ENCODE data around the gene TM9SF2. TPM values are rescaled to one million over a fixed set of nuclear protein-coding genes. Genes with fewer than 3 reads are reported as not detected.

TM9SF2 gene
- total RNA-seq, 1 donor from 2014 or later, result 118 TPM

DNA sequence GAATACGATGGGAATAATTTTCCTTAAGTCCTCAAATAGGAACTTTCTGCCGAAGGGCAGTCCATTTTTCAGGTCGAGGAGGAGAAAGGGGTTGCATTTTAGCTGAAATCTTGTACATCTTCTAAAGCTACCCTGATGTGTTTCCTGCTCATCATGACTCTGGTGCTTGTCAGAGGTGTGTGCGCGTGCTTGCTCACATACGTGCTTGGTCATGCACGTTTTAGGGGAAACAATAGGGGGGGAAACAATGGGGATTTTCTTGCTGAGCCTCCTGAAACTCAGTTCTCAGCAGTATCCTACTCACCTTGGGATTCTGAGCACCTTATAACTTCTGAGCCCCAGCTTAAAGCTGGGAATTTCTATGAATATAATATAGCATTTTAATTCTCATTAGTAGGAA is 44.7 kb downstream of the TM9SF2 start:
- peaks cover 14% of the 10 kb centered on the region for H3K36me3 Mint-ChIP-seq (ENCODE audit: low read depth, unreplicated experiment)
- Histone ChIP-seq H3K36me3 (ENCODE audit: insufficient read depth, low read length) (peaks cover 52% of the 10 kb centered on the region), H3K27ac (ENCODE audit: low read depth, low read length) (no peak overlapping the region), H3K27me3 (ENCODE audit: insufficient read depth, low read length) (no peaks in the 10 kb centered on the region), H2AFZ (ENCODE audit: low read depth, low read length) (no peak overlapping the region), H3K79me2 (ENCODE audit: insufficient read depth, low read length) (no peaks in the 10 kb centered on the region), H3K4me1 (ENCODE audit: insufficient read depth, low read length) (no peaks in the 10 kb centered on the region), H3K9me3 (ENCODE audit: insufficient read depth, low read depth, low read length) (no peaks in the 10 kb centered on the region), H3K4me3 (ENCODE audit: insufficient read depth, low read depth, low read length) (no peak overlapping the region), H4K20me1 (ENCODE audit: insufficient read depth, low read length) (peaks cover 3% of the 10 kb centered on the region), H3K4me2 (ENCODE audit: low read length) (no peak overlapping the region), H3K9ac (ENCODE audit: low read length) (no peak overlapping the region)
- no peaks in the 10 kb centered on the region for H3K9me3 Mint-ChIP-seq (ENCODE audit: unreplicated experiment)
- peaks cover 3% of the 10 kb centered on the region for H3K4me1 Mint-ChIP-seq (ENCODE audit: low read depth, unreplicated experiment)
- H3K4me3 Mint-ChIP-seq (ENCODE audit: unreplicated experiment), result no peak overlapping the region
- DNase-seq (ENCODE audit: low read depth), result no peak
- H3K27me3 Mint-ChIP-seq (ENCODE audit: low read depth, unreplicated experiment), result no peaks in the 10 kb centered on the region
- no peak for TF ChIP-seq EZH2 (IDR thresholded peaks at IDR 0.05; ENCODE audit: insufficient read depth, low read length)
- TF ChIP-seq, protein P1, sequence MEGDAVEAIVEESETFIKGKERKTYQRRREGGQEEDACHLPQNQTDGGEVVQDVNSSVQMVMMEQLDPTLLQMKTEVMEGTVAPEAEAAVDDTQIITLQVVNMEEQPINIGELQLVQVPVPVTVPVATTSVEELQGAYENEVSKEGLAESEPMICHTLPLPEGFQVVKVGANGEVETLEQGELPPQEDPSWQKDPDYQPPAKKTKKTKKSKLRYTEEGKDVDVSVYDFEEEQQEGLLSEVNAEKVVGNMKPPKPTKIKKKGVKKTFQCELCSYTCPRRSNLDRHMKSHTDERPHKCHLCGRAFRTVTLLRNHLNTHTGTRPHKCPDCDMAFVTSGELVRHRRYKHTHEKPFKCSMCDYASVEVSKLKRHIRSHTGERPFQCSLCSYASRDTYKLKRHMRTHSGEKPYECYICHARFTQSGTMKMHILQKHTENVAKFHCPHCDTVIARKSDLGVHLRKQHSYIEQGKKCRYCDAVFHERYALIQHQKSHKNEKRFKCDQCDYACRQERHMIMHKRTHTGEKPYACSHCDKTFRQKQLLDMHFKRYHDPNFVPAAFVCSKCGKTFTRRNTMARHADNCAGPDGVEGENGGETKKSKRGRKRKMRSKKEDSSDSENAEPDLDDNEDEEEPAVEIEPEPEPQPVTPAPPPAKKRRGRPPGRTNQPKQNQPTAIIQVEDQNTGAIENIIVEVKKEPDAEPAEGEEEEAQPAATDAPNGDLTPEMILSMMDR (IDR thresholded peaks at IDR 0.05; ENCODE audit: insufficient read depth, low read depth, low read length), result no peak
- no peak for FAIRE-seq
- no peak overlapping the region for H3K27ac Mint-ChIP-seq (ENCODE audit: unreplicated experiment)

- Histone ChIP-seq H3K27ac (ENCODE audit: low read depth, low read length) (no peak overlapping the region), H3K79me2 (ENCODE audit: insufficient read depth, low read length) (no peaks in the 10 kb centered on the region), H3K9ac (ENCODE audit: low read length) (no peak overlapping the region), H3K27me3 (ENCODE audit: insufficient read depth, low read length) (no peaks in the 10 kb centered on the region), H3K4me1 (ENCODE audit: insufficient read depth, low read length) (no peaks in the 10 kb centered on the region), H2AFZ (ENCODE audit: low read depth, low read length) (no peak overlapping the region), H3K36me3 (ENCODE audit: insufficient read depth, low read length) (peaks cover 57% of the 10 kb centered on the region), H4K20me1 (ENCODE audit: insufficient read depth, low read length) (peaks cover 3% of the 10 kb centered on the region), H3K4me3 (ENCODE audit: insufficient read depth, low read depth, low read length) (no peak overlapping the region), H3K4me2 (ENCODE audit: low read length) (no peak overlapping the region), H3K9me3 (ENCODE audit: insufficient read depth, low read depth, low read length) (no peaks in the 10 kb centered on the region)
- Mint-ChIP-seq H3K4me1 (ENCODE audit: low read depth, unreplicated experiment) (peaks cover 3% of the 10 kb centered on the region), H3K36me3 (ENCODE audit: low read depth, unreplicated experiment) (peaks cover 9% of the 10 kb centered on the region), H3K4me3 (ENCODE audit: unreplicated experiment) (no peak overlapping the region), H3K27me3 (ENCODE audit: low read depth, unreplicated experiment) (no peaks in the 10 kb centered on the region), H3K27ac (ENCODE audit: unreplicated experiment) (no peak overlapping the region), H3K9me3 (ENCODE audit: unreplicated experiment) (no peaks in the 10 kb centered on the region)
- DNase-seq (ENCODE audit: low read depth), result no peak
- TF ChIP-seq EZH2 (IDR thresholded peaks at IDR 0.05; ENCODE audit: insufficient read depth, low read length), result no peak
- TF ChIP-seq, protein P1 (IDR thresholded peaks at IDR 0.05; ENCODE audit: insufficient read depth, low read depth, low read length), result no peak
- no peak for FAIRE-seq
Measured at GRCh38 chr13:99546878-99547277, 45.6 kb downstream of the TM9SF2 start.

DNA sequence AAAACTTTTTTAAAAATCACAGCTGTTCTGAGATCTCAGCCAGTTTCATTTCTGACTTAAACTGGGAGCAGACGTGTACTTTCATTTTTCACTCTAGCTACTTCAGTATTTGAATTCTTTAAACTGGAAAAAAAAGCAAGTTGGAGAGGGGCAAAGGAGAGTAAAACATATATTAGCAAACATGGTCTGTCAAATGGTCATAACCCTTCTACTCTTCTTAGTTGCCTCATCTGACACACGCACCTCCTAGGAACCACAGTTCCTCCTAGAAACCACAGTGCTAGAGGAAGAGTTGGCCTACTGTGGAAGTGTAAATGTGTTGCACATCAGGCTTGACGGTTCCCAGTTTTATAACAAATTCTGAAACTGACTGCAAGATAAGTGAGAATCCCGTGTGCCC is 47.2 kb downstream of the TM9SF2 start:
- no peaks in the 10 kb centered on the region for H4K20me1 ChIP-seq (ENCODE audit: insufficient read depth, low read length)
- no peak overlapping the region for H3K4me2 ChIP-seq (ENCODE audit: low read length)
- peaks cover 3% of the 10 kb centered on the region for H3K4me1 Mint-ChIP-seq (ENCODE audit: low read depth, unreplicated experiment)
- H3K27ac Mint-ChIP-seq (ENCODE audit: unreplicated experiment), result no peak overlapping the region
- DNase-seq (ENCODE audit: low read depth) (no peak), FAIRE-seq (no peak)
- no peak overlapping the region for H3K9ac ChIP-seq (ENCODE audit: low read length)
- no peaks in the 10 kb centered on the region for H3K27me3 Mint-ChIP-seq (ENCODE audit: low read depth, unreplicated experiment)
- no peak overlapping the region for H3K4me3 Mint-ChIP-seq (ENCODE audit: unreplicated experiment)
- H2AFZ ChIP-seq (ENCODE audit: low read depth, low read length), result no peak overlapping the region
- peaks cover 49% of the 10 kb centered on the region for H3K36me3 ChIP-seq (ENCODE audit: insufficient read depth, low read length)
- no peaks in the 10 kb centered on the region for H3K79me2 ChIP-seq (ENCODE audit: insufficient read depth, low read length)
- H3K27ac ChIP-seq (ENCODE audit: low read depth, low read length), result no peak overlapping the region
- H3K27me3 ChIP-seq (ENCODE audit: insufficient read depth, low read length), result no peaks in the 10 kb centered on the region
- no peak for TF ChIP-seq EZH2 (IDR thresholded peaks at IDR 0.05; ENCODE audit: insufficient read depth, low read length)
- TF ChIP-seq, protein P1 (IDR thresholded peaks at IDR 0.05; ENCODE audit: insufficient read depth, low read depth, low read length), result no peak
- no peak overlapping the region for H3K4me3 ChIP-seq (ENCODE audit: insufficient read depth, low read depth, low read length)
- peaks cover 9% of the 10 kb centered on the region for H3K36me3 Mint-ChIP-seq (ENCODE audit: low read depth, unreplicated experiment)
- no peaks in the 10 kb centered on the region for H3K9me3 ChIP-seq (ENCODE audit: insufficient read depth, low read depth, low read length)
- H3K9me3 Mint-ChIP-seq (ENCODE audit: unreplicated experiment), result no peaks in the 10 kb centered on the region
- H3K4me1 ChIP-seq (ENCODE audit: insufficient read depth, low read length), result no peaks in the 10 kb centered on the region

Data from astrocyte (in vitro differentiated cells and primary cell).